Renal pelvis (tissue), 4 donors: ENCODE measurements around the gene TUBA4B. TPM values are rescaled to one million over a fixed set of nuclear protein-coding genes. Genes with fewer than 3 reads are reported as not detected.
A peak's percentile ranks its signal among the peaks of the same experiment; 100 is the strongest.

Source experiments
- DNase-seq: peaks from one replicate; pipeline ENCODE4 v3.0.0-alpha.2; 2013
- polyA plus RNA-seq, 3 donors: library from polyadenylated mRNA; unstranded; fragments of 120-200 nt; gene quantifications; one replicate each; pipeline ENCODE4 v1.2.1, GENCODE V29; 2013; ENCODE audit not compliant: insufficient read length in 3 of 3

The TUBA4B gene
- polyA plus RNA-seq, 3 donors = 0.89 to 1.1 (median 0.91) TPM

- no peak for DNase-seq
Measured at GRCh38 chr2:219216535-219216915, 36.5 kb upstream of the TUBA4B start.

- DNase-seq = no peak
Measured at GRCh38 chr2:219218217-219218731, 34.8 kb upstream of the TUBA4B start.

- DNase-seq = peak; percentile 95
Measured at GRCh38 chr2:219218732-219219701, 34.0 kb upstream of the TUBA4B start, which contains the start of gene ABCB6. Gene ABCB6, minus strand, starts transcription at chr2:219218958. Its CDS starts 285 bp downstream, at chr2:219218673.

GRCh38 chr2:219219784-219220532 is 33.1 kb upstream of the TUBA4B start:
- no peak for DNase-seq

GRCh38 chr2:219220652-219221402 is 32.2 kb upstream of the TUBA4B start:
- DNase-seq = no peak

- no peak for DNase-seq
Measured at GRCh38 chr2:219221957-219222518, 31.0 kb upstream of the TUBA4B start.

- DNase-seq = no peak
Measured at GRCh38 chr2:219223831-219224610, 29.0 kb upstream of the TUBA4B start.

GRCh38 chr2:219225350-219225749 is 27.7 kb upstream of the TUBA4B start:
- no peak for DNase-seq

GRCh38 chr2:219228041-219228910 is 24.8 kb upstream of the TUBA4B start:
- no peak for DNase-seq

GRCh38 chr2:219228911-219229304 is 24.1 kb upstream of the TUBA4B start:
- DNase-seq = no peak

- DNase-seq = peak; percentile 99
Measured at GRCh38 chr2:219229305-219230058, 23.6 kb upstream of the TUBA4B start, which contains the start of the genes ANKZF1 and ATG9A. Gene ANKZF1, plus strand, starts transcription at chr2:219229806. Its CDS starts 452 bp downstream, at chr2:219230258. Gene ATG9A, minus strand, starts transcription at chr2:219229636. Its CDS starts 1,612 bp downstream, at chr2:219228024.

- no peak for DNase-seq
Measured at GRCh38 chr2:219230059-219230540, 22.9 kb upstream of the TUBA4B start.

GRCh38 chr2:219234331-219234730 is 18.7 kb upstream of the TUBA4B start:
- DNase-seq = no peak

- DNase-seq = no peak
Measured at GRCh38 chr2:219243291-219243761, 9.7 kb upstream of the TUBA4B start.

- DNase-seq = no peak
Measured at GRCh38 chr2:219244789-219245147, 8.3 kb upstream of the TUBA4B start.

GRCh38 chr2:219245148-219245898 is 7.7 kb upstream of the TUBA4B start, which contains the start of the genes GLB1L and STK16:
Gene GLB1L, minus strand, starts transcription at chr2:219245444. Its CDS starts 1,871 bp downstream, at chr2:219243573.
Gene STK16, plus strand, starts transcription at chr2:219245479. Its CDS starts 521 bp downstream, at chr2:219246000.
- DNase-seq = peak; percentile 93

GRCh38 chr2:219245899-219246230 is 7.2 kb upstream of the TUBA4B start:
- DNase-seq = no peak
